Measurements from ENCODE around the gene NTHL1. TPM values are rescaled to one million over a fixed set of nuclear protein-coding genes. Genes with fewer than 3 reads are reported as not detected.

The NTHL1 gene
- total RNA-seq, 1 experiment from 2014 or later, result 52.0 TPM

- H3K27me3 ChIP-seq (ENCODE audit: insufficient read depth, low read length), result no peaks in the 10 kb centered on the region
- H3K23ac ChIP-seq (ENCODE audit: insufficient read length, low read depth, low read length), result no peak overlapping the region
- Mint-ChIP-seq H3K36me3 (ENCODE audit: insufficient read depth in 1 of 3, low read depth in 3 of 3) (peaks cover 0 to 5% (median 2%) of the 10 kb centered on the region in 3 experiments; a peak in 5 of 7 replicates), H3K4me3 (no peak overlapping the region), H3K27me3 (ENCODE audit: low read depth) (no peaks in the 10 kb centered on the region), H3K27ac (peak overlapping the region in 2 of 3 experiments; percentile 79 to 95; a peak in 3 of 7 replicates), H3K4me1 (peaks cover 4 to 11% of the 10 kb centered on the region in 2 experiments; a peak in 3 of 4 replicates), H3K9me3 (no peaks in the 10 kb centered on the region)
- no peak overlapping the region for H2BK5ac ChIP-seq (ENCODE audit: insufficient read length, low read length)
- no peak overlapping the region for H2AK5ac ChIP-seq (ENCODE audit: insufficient read length, low read length)
- no peak overlapping the region for H2BK120ac ChIP-seq (ENCODE audit: low read depth, low read length, poor library complexity, severe bottlenecking)
- no peak overlapping the region for H3K9ac ChIP-seq (ENCODE audit: extremely low read depth, insufficient read length, low read length)
- no peak overlapping the region for H3T11ph ChIP-seq (ENCODE audit: low read length)
- H3K79me1 ChIP-seq (ENCODE audit: insufficient read depth, low read depth, low read length, poor library complexity, severe bottlenecking), result no peaks in the 10 kb centered on the region
- H3K79me2 ChIP-seq (ENCODE audit: insufficient read depth, low read length), result no peaks in the 10 kb centered on the region
- no peaks in the 10 kb centered on the region for H3K23me2 ChIP-seq (ENCODE audit: insufficient read length, low read depth, low read length, poor library complexity, severe bottlenecking)
- H2BK12ac ChIP-seq (ENCODE audit: insufficient read length, low read depth, low read length), result no peak overlapping the region
- H4K20me1 ChIP-seq (ENCODE audit: control insufficient read depth, insufficient read depth, insufficient read length), result no peaks in the 10 kb centered on the region
- no peak overlapping the region for H3K27ac ChIP-seq (ENCODE audit: insufficient read length, low read depth, low read length)
- H3K56ac ChIP-seq (ENCODE audit: insufficient read length, low read depth, low read length), result no peak overlapping the region
- DNase-seq, result no peak
- no peak overlapping the region for H4K8ac ChIP-seq (replicated peaks; ENCODE audit: insufficient read length, low read depth, low read length)
- H3K4me2 ChIP-seq (ENCODE audit: insufficient read depth, insufficient read length, low read length), result no peak overlapping the region
- TF ChIP-seq CTCF (conservative IDR thresholded peaks at IDR 0.05), result no peak
- no peak overlapping the region for H2AFZ ChIP-seq (ENCODE audit: low read length)
- H3K18ac ChIP-seq (ENCODE audit: insufficient read length, low read depth, low read length), result no peak overlapping the region
- H3K9me3 ChIP-seq (ENCODE audit: control insufficient read depth, low read depth, low read length), result no peaks in the 10 kb centered on the region
- H2BK15ac ChIP-seq (ENCODE audit: low read depth, low read length), result no peak overlapping the region
- no CpG with 5 or more reads among the region's 41 CpGs for WGBS (ENCODE audit: extremely low coverage, insufficient read length, low lambda C conversion rate)
- H4K91ac ChIP-seq (ENCODE audit: insufficient read length, low read depth, low read length), result no peak overlapping the region
- no peaks in the 10 kb centered on the region for H3K4me1 ChIP-seq (ENCODE audit: insufficient read depth, low read length)
- no peak overlapping the region for H3K14ac ChIP-seq (ENCODE audit: insufficient read depth, low read length)
- no peak overlapping the region for H2BK20ac ChIP-seq (ENCODE audit: low read depth, low read length, poor library complexity, severe bottlenecking)
- H4K5ac ChIP-seq (ENCODE audit: insufficient read length, low read depth, low read length), result no peak overlapping the region
- no peak overlapping the region for H3K4ac ChIP-seq (ENCODE audit: low read depth, low read length)
These were observed 9.0 kb downstream of the NTHL1 start for GRCh38 chr16:2038382-2039231.
